Endothelial cell (in vitro differentiated cells): ENCODE data around the gene KRTAP22-2. TPM values are rescaled to one million over a fixed set of nuclear protein-coding genes. Genes with fewer than 3 reads are reported as not detected.

Experiments used
- DNase-seq: peaks from one replicate; pipeline ENCODE4 v3.0.0; 2021; ENCODE audit warnings: low spot score
- H3K27ac Mint-ChIP-seq: one replicate; pipeline ENCODE4 v1.8.0; 2021; ENCODE audit warnings: mixed read lengths, inconsistent platforms; ENCODE audit not compliant: unreplicated experiment
- H3K27me3 Mint-ChIP-seq: one replicate; pipeline ENCODE4 v1.8.0; 2021; ENCODE audit warnings: mild to moderate bottlenecking, moderate library complexity, mixed read lengths, inconsistent platforms; ENCODE audit not compliant: unreplicated experiment
- H3K36me3 Mint-ChIP-seq: one replicate; pipeline ENCODE4 v1.8.0; 2021; ENCODE audit warnings: mild to moderate bottlenecking, low read depth, mixed read lengths, inconsistent platforms; ENCODE audit not compliant: unreplicated experiment
- H3K4me1 Mint-ChIP-seq: one replicate; pipeline ENCODE4 v1.8.0; 2021; ENCODE audit warnings: mild to moderate bottlenecking, mixed read lengths, inconsistent platforms; ENCODE audit not compliant: unreplicated experiment
- H3K4me3 Mint-ChIP-seq: one replicate; pipeline ENCODE4 v1.8.0; 2021; ENCODE audit warnings: mild to moderate bottlenecking, mixed read lengths, inconsistent platforms; ENCODE audit not compliant: unreplicated experiment
- H3K9me3 Mint-ChIP-seq: one replicate; pipeline ENCODE4 v1.8.0; 2021; ENCODE audit warnings: mixed read lengths, inconsistent platforms; ENCODE audit not compliant: unreplicated experiment
- CTCF ChIP-seq: fragments of 200-600 bp; sonication (generic); IDR thresholded peaks from one replicate; pipeline ENCODE4 v1.5.0; 2021; ENCODE audit warnings: antibody characterized with exemption; ENCODE audit not compliant: unreplicated experiment
- total RNA-seq: library from RNA; stranded (reverse); fragmentation: NEBNext Ultra II Directional; extraction: Animal tissue kit (Norgen Biotek cat#: 25700); gene quantifications from one replicate; pipeline ENCODE4 v1.2.1, GENCODE V29; 2021; ENCODE audit not compliant: unreplicated experiment

KRTAP22-2 gene
- total RNA-seq, 1 donor from 2014 or later, result not detected

GRCh38 chr21:30625449-30626165, 35.4 kb upstream of the KRTAP22-2 start:
- peaks cover 15% of the 10 kb centered on the region for H3K36me3 Mint-ChIP-seq
- DNase-seq, result no peak
- peaks cover 8% of the 10 kb centered on the region for H3K9me3 Mint-ChIP-seq

GRCh38 chr21:30623362-30623761, 33.2 kb upstream of the KRTAP22-2 start:
- Mint-ChIP-seq H3K36me3 (peaks cover 15% of the 10 kb centered on the region), H3K27me3 (no peaks in the 10 kb centered on the region), H3K4me1 (no peaks in the 10 kb centered on the region), H3K4me3 (no peak overlapping the region), H3K9me3 (peaks cover 8% of the 10 kb centered on the region), H3K27ac (no peak overlapping the region)
- DNase-seq, result no peak
- no peak for TF ChIP-seq CTCF

More at GRCh38 chr21:30625449-30626165, 35.4 kb upstream of the KRTAP22-2 start:
- Mint-ChIP-seq H3K4me3 (no peak overlapping the region), H3K4me1 (no peaks in the 10 kb centered on the region), H3K27me3 (no peaks in the 10 kb centered on the region), H3K27ac (no peak overlapping the region)
- no peak for TF ChIP-seq CTCF

GRCh38 chr21:30620522-30620921, 30.3 kb upstream of the KRTAP22-2 start, which contains the start of gene KRTAP20-4:
TSS of gene KRTAP20-4 (plus strand) at chr21:30620627.
- TF ChIP-seq CTCF, result no peak
- H3K4me3 Mint-ChIP-seq, result no peak within 1 kb of the TSS

GRCh38 chr21:30620080-30620479, 29.9 kb upstream of the KRTAP22-2 start:
- TF ChIP-seq CTCF, result no peak
- no peaks in the 10 kb centered on the region for H3K4me1 Mint-ChIP-seq
- H3K4me3 Mint-ChIP-seq, result no peak overlapping the region
- no peak overlapping the region for H3K27ac Mint-ChIP-seq
- H3K27me3 Mint-ChIP-seq, result no peaks in the 10 kb centered on the region
- DNase-seq, result no peak
- no peaks in the 10 kb centered on the region for H3K9me3 Mint-ChIP-seq
- H3K36me3 Mint-ChIP-seq, result peaks cover 9% of the 10 kb centered on the region

More at GRCh38 chr21:30620522-30620921, 30.3 kb upstream of the KRTAP22-2 start, which contains the start of gene KRTAP20-4:
- H3K27me3 Mint-ChIP-seq, result no peaks in the 10 kb centered on the region
- no peak for DNase-seq
- H3K36me3 Mint-ChIP-seq, result peaks cover 9% of the 10 kb centered on the region
- no peak within 1 kb of the TSS for H3K27ac Mint-ChIP-seq
- no peaks in the 10 kb centered on the region for H3K9me3 Mint-ChIP-seq
- no peaks in the 10 kb centered on the region for H3K4me1 Mint-ChIP-seq

GRCh38 chr21:30616125-30616524, 25.9 kb upstream of the KRTAP22-2 start, which contains the start of gene KRTAP20-1:
TSS of gene KRTAP20-1 (plus strand) at chr21:30616425. CDS start at chr21:30616455, 30 bp downstream.
- Mint-ChIP-seq H3K9me3 (no peaks in the 10 kb centered on the region), H3K27me3 (no peaks in the 10 kb centered on the region), H3K4me1 (no peaks in the 10 kb centered on the region), H3K36me3 (no peaks in the 10 kb centered on the region), H3K27ac (no peak within 1 kb of the TSS), H3K4me3 (no peak within 1 kb of the TSS)
- TF ChIP-seq CTCF, result no peak
- no peak for DNase-seq
